OCI-M1 (cell line): Measurements from ENCODE around the gene THBS3.
"Not testable (repeated sequence)": the region's sequence is repeated elsewhere in the genome, so short reads cannot be mapped to it uniquely, and the experiment has no call there.

Source experiments
- DNase-seq: peaks from one replicate; lab custom pipeline; 2025; lab: John Stamatoyannopoulos, UW

Gene THBS3

DNA sequence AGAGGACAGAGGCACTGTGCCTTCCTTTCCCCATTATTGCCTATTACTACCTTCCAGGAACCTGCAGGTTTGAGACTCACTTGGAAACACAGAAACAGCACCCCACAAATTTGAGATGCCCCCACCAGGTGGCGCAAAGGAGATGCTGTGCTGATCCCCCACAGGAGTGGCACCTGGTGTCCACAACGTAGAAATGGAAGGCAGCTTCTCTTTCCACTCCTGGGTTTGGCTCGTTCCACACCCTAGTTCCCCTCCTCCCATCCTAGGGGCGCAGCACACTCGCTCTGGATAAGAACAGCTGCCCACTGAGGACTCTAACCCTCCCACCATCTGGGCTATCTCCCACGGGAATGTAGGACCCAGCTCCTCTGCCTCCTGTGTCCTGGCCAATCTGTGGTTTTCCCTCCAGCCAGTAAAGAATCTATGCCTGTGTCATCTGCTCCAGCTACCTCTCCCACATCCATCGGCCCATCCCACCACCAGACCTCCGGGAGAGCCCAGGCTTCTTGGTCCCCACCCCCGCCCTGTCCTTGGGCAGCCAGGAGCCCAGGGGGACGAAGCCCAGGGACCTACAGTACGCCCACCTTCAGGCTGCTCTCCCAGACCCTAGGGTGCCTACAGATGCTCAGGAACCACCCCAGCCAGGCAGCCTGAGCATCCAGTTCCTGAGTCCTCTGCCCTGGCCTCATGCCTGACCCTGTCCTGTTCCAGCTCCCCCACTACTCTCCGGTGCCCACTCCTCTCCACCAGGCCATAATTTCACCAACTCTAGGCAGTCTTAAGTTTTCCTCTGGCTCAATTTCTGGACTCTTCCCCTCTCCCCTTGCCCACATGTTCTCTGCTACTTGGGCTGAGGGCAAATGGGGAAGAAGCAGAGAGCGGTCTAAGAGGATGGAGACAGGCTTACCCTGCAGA is 549 bp downstream of the THBS3 start:
- peak; percentile 93 for DNase-seq

DNA sequence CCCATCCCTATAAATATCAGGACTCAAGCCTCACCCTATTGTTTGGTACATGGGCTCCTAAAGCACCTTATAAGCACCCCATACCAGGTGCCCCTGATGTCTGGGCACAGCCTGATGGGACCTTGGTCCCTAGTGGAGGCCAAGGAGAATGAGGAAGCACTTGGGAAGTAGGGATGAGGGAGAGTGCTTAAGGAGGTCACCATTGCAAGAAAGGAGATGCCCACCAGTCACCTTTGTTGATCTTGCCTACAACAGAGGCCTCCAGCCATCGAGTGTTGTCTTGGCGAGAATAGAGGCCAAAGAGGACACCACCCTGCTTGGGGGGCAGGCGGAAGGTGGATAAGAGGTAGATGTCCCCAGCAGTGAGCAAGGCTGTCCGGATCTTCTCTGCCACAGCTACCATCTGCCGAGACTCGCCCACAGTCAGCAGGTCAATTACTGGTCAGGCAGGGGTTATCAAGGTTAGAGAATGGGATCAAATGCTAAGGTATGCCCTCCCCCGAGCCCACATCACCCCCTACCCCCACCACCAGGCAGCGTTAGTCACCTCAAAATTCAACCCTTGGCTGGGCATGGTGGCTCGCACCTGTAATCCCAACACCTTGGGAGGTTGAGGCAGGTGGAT is 1.6 kb downstream of the THBS3 start:
- no peak for DNase-seq

DNA sequence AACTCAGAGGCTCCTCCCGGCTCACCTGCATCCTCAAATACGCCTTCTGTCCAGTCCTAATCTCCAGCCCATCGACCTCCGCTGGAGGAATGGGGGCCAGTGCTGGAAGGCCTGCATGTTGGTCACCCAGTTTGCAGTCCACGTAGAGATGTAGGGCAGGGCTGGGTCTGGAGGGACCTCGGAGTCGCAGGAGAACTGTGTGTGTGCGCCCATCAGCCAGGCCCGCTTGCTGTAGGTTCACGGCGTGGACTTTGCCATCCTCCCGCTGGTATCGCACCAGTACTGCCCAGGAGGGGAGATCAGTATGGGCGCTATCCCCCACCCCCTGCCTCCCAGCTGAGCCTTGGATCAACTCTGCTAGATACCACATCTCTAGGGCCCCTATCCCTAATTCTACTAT is 2.7 kb downstream of the THBS3 start:
- no peak for DNase-seq

DNA sequence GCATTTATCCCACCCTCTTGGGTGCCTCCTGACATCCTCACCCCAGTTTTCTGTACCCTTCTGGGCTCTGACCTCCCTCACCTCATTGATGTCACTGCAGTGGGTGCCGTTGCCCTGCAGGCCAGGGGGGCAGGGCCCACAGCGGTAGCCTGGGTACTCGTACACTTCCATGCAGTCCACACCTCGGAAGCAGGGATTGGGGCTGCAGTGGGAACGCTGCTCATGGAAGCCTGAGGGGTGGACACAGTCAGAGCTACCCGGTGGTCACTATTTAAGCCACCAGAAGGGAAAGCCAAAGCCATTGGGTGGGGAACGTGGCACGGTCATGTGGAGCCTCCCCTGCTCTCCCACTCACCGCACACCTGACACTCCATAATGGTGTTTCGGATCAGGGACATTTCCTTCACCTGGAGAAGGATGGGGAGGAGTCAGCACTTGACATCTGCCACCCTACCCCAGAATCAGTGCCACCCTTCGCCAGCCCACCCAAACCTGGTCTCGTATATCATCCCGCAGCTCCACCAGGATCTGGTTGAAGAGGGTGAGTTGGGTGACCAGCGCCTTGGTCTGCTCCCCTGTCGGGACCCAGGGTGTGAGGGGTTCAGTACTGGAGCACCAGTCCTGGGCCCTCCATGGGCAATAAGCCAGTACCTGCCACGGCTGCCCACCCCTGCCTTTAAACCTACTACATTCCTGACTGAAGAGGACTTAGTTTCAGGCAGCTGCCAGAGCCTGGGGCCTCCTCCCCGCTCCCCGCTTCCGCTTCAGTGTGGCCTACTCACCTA is 4.8 kb downstream of the THBS3 start:
- DNase-seq: no peak

DNA sequence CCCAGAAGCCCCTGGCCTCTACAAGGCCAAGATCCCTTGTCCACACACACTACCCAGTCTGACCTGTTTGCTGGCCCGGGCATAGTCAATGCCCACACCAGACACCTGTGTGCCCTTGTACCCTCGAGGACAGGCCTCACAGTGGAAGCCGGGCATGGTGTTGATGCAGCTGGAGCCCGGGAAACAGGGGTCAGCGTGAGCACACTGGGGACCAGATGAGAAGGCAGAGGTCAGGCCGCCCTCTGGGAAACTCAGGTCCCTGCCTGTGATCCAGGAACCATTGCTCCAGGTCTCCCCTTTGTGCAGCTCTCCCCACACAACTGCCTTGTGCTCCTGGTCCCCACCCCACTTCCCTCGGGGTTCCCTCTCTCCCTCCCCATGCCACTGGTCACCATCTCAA is 5.5 kb downstream of the THBS3 start:
- no peak for DNase-seq

DNA sequence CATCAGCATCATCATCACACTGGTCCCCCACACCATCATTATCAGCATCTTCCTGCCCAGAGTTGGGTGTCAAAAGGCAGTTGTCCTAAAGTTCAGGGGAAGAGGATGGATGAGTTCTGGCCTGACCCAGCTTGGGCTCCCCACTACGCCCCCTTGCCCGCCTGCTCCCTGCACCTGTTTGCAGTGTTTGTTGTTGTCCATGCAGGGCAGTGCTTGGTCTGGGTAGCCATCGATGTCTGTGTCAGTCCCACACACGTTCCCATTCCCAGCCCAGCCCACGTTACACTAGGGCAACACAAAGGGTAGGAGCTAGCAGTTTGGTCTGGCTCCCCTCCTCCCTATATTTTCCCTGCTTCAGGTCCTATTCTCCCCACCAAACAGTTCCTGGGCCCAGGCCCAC is 6.8 kb downstream of the THBS3 start:
- DNase-seq: no peak

DNA sequence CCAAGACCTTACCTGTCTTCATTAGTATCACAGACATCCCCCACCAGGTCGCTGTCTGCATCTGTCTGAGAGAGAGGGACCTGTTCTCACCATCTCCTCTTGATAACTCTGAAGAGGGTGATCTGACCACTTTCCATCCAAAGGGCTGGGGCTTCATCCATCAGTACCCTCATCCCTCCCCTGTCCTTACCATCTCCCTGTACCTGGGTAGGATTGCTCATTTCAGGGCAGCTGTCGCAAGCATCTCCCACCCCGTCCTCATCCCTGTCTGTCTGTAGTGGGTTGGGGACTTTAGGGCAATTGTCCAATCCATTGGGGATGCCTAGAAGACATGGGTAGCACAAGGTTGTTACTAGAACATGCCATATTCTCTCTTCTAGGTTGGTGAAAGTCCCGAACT is 7.9 kb downstream of the THBS3 start:
- no peak for DNase-seq

DNA sequence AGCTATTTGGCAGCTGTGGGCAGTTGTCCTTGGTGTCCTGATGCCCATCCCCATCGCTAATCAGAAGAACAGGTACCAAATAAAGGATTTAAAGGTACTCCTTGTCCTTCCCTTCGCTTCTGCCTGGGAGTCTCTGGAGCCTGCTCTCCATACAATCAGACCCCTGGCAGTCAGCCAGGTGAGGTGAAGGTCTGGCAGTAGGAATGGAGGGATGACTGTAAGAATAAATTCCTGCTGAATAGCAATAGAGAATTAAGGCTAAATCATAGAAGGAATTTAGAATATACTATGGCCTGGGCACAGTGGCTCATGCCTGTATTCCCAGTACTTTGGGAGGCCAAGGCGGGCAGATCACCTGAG is 9.2 kb downstream of the THBS3 start:
- DNase-seq: no peak

DNA sequence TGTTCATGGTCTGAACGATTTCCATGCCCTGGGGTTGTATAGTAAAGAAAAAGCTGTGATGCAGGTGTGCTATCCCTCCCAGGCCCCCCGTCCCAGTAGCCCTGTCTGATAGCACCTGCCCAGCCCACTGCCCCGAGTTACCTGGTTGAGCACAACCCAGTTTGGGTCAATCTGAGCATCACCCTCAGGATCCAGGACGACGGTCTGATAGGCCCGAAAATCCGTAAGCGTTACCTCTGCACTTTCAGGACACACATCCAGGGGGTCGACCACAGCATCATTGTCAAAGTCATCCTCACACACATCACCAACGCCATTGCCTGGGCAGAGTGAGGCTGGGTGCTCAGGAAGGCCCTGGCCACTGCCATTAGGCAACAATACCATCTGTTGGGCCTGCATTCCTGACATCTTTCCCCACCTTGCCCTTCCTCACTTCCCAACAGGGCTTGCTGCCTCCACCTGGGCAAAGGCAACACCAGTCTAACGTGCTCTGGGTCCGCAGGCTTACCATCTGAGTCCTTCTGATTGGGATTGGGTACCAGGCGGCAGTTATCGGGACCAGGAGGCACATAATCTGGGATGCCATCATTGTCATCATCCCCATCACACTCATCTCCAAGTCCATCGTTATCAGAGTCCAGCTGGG is 9.7 kb downstream of the THBS3 start:
- no peak for DNase-seq

DNA sequence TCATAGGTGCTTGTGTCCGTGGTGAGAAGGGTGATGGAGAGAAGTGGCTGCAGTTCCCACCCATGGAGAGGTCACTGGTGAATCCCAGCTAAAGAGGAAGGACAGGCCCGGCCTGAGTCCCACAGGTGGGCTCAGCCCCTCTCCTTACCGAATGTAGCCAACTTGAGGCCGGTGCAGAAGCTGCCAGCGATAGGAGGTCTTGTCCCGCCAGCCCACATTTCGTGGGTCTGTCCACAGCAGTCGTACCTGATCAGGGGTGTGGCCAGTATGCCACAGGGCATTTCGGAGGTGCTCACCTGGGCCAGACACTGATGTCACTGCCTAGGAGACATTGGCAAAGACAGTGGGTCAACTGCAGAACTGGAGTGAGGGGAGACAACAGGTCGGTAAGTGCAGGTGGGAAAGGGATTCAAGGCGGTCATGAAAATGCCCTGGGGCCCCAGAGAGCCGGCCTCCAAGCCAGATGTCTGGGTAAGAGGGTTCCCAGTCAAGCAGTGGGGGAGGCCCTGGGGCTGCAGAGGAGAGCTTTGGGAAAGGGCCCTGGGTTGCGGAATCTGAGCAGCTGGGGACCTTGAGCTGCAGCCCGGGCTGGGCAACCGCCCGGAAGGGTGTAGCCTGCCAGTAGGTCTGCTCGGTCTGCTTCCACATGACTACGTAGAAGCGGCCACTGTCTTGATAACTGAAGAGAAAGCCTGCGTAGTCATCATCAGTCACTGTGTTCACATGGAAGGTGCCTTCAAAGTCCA is 10.6 kb downstream of the THBS3 start:
- no peak for DNase-seq

DNA sequence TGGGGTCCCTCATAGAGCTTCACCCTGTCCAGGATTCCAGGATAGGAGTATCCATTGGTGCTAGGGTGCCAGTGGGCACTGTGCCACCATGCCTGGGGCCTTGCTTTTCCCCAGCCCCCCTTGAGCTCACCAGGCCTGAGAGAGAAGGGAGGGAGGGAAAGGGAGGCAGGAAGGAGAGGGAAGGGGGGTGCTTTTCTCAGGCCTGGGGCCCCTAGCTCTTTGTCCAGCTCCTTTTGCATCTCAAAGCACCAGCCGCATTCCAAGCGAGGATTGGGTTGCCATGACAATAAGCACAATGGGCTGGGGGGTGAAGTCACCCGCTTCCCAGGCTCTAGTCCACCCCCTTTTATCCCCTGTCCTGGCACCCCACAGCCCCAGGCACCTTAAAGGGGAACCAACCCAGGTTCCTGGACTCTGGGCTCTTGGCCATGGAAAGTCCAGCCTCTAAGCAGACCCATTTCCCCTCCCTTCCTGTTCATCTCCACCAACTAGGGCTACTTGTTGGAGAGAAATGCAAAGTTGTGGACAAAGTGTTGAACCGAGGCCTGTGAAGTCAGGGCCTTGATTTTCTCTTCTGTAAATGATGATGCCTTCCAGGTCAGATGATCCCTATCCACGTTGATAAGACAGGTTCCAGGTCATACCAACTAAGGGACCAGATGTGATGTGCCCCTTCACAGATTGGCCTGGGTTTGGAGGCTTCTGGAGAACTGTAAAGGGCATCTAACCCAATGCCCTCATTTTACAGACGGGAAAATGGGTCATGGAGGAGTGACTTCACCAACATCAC is 11.4 kb downstream of the THBS3 start:
- DNase-seq: no peak

DNA sequence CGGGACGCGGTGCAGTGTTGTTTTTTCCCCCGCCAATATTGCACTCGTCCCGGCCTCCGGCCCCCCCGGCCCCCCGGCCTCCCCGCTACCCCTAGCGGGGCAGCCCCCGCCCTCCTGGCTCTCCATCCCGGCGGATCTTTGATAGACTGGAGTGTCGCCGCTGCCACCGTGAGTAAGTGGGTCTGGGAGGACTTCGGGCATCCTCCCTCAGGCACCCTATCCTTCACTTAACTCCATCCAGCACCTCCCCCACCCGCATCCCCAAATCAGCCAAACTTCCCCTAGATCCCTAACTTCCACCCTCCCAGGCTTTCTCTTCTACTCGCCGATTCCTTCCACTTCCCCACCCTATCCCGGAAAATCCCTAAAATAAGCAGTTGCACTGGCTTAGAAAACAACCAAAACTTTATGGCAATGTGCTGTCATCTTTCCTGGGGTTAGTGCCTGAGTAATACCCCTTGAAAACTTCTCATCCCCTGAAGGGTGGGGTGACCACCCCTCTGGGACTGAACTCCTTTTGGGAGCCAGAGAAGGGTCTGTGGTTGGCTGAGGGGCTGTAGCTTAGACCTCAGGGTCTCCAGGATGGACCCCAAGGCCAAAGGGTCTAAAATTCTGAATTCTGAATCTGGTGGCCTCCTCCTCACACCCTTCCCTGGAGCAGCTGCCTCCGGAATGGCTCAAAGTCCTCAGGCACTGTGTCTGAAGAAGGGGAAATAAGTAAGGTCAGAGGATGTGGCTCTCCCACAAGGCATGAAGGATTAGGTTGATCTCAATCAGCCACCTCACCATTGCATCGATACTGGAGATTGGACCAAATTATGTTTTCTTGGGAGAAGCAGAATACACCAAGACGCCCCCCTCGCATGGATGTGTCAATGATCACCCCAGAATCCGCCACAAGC is 12.2 kb downstream of the THBS3 start:
- DNase-seq: no peak

DNA sequence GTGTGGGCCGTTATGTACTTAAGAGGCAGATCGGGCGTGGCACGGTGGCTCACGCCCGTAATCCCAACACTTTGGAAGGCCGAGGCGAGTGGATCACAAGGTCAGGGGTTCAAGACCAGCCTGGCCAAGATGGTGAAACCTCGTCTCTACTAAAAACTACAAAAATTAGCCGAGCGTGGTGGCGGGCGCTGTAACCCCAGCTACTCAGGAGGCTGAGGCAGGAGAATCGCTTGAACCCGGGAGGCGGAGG is 13.8 kb downstream of the THBS3 start:
- not testable (repeated sequence) for DNase-seq

DNA sequence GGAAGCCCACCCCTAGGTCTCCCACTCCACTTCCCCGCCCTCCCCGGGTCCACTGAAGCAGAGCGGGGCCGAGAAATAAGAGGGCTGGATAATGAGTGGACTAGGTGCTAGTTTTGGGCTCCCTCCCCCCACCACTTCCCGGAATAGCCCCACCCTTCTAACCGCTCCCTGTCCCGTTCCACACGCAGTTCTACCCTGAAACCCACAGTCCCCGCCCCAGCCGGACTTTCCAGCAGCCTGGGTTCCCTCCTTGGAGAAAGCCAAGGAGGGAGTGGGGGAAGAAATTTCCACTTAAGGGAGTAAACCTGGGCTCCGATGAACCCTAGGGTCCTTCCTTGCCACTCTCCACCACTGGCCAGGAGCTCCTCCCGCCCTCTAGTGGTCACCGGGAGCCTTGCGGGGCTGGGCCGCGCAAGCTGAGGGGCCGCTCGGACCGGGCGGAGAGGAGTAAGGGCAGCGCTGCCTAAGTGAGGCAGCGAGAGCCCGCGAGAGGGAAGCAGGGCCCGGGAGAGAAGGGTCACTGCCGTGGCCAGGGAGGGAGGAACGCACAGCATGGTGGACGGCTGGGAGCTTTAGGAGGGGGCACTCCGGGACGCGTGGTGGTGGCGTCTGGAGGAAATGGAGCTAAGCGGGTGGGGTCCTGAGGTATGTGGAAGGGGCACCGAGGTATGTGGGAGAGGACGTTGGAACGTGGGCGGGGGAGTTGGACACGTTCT is 14.3 kb downstream of the THBS3 start:
- peak; percentile 99 for DNase-seq

DNA sequence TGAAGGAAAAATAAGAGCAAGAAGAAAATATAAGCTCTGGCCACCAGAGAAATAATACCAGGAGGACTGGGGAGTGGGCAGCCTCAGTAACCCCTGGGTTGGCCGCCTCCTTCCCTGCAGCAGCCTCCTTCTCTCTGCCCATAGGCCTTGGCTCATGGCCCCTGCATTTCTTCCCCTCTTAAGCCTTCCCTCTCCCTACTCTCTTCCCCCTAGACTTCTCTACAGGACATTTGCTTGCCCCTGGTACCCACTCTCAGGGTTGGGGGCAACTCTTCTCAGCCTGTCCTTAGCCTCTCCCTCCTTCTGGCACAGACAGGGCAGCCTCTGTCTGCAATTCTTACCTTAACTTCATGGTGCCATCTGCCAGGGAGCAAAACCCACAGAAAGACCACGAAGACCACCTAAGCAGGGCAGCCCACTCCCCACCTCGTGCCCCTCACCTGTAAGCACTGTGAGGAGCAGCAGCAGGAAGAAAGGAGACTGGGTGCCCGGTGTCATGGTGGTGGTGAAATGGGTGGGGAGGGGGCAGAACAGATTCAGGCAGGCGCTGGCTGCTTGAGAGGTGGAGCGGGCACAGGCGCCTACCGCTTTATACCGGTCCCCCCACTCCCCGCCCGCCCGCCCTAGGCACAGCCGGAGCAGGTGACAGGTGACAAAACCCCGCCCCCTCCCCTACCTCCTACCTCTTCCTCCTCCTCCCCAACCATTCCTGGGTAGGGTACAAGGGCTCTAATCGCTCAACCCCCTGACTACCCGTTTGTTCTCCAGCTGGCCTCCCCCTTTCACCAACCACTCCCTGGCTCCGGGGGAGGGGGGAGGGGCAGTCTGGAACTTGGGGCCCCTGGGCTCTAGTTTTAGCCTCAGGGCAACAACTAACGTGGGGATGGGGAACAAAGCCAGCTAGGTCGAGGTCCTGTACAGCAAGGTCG is 15.1 kb downstream of the THBS3 start:
- peak; percentile 96 for DNase-seq

DNA sequence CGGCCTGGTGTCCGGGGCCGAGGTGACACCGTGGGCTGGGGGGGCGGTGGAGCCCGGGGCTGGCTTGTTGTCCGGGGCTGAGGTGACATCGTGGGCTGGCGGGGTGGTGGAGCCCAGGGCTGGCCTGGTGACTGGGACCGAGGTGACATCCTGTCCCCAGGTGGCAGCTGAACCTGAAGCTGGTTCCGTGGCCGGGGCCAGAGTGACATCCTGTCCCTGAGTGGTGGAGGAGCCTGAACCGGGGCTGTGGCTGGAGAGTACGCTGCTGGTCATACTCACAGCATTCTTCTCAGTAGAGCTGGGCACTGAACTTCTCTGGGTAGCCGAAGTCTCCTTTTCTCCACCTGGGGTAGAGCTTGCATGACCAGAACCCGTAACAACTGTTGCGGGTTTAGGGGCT is 15.8 kb downstream of the THBS3 start:
- DNase-seq: no peak

DNA sequence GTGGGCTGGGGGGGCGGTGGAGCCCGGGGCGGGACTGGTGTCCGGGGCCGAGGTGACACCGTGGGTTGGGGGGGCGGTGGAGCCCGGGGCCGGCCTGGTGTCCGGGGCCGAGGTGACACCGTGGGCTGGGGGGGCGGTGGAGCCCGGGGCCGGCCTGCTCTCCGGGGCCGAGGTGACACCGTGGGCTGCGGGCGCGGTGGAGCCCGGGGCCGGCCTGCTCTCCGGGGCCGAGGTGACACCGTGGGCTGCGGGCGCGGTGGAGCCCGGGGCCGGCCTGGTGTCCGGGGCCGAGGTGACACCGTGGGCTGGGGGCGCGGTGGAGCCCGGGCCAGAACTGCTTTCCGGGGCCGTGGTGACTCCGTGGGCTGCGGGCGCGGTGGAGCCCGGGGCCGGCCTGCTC is 17.8 kb downstream of the THBS3 start:
- not testable (repeated sequence) for DNase-seq

DNA sequence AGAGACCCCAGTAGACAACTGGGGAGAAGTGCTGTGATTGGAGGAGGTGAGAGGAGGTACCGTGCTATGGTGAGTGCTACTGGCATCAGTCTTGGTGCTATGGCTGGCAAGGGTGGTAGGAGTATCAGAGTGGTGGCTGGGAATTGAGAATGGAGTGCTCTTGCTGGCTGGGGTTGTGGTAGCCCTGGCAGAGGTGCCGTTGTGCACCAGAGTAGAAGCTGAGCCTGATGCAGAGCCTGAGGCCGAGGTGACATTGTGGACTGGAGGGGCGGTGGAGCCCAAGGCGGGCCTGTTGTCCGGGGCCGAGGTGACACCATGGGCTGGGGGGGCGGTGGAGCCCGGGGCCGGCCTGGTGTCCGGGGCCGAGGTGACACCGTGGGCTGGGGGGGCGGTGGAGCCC is 19.4 kb downstream of the THBS3 start:
- no peak for DNase-seq
